HEK293T (cell line): ENCODE data around the gene PAM.

Experiments
- CTBP1 ChIP-seq: fragments of 450-650 bp; IDR thresholded peaks from 2 replicates; pipeline ENCODE4 v1.6.1; 2016; ENCODE audit warnings: borderline replicate concordance
- ELF4 ChIP-seq: fragments of 450-650 bp; IDR thresholded peaks from 2 replicates; pipeline ENCODE4 v1.6.1; 2017; ENCODE audit warnings: antibody characterized with exemption
- SUZ12 ChIP-seq: fragments of 450-650 bp; IDR thresholded peaks from 2 replicates; pipeline ENCODE4 v1.6.1; 2016; ENCODE audit warnings: mild to moderate bottlenecking
- ZNF384 ChIP-seq: fragments of 450-650 bp; IDR thresholded peaks from 2 replicates; pipeline ENCODE4 v1.6.1; 2016

GRCh38 chr5:102965653-102966052 lies 210.5 kb downstream of the PAM start:
- TF ChIP-seq CTBP1 (no peak), SUZ12 (no peak), ELF4 (no peak), ZNF384 (no peak)
